Measurements from ENCODE around the gene CPT1B. TPM values are rescaled to one million over a fixed set of nuclear protein-coding genes. Genes with fewer than 3 reads are reported as not detected.

Gene CPT1B
- polyA plus RNA-seq, 3 donors, result 0.18 to 66.9 TPM; not detected in 1

GRCh38 chr22:50585781-50586180 lies 7.6 kb upstream of the CPT1B start:
- Histone ChIP-seq H3K27me3 (ENCODE audit: control insufficient read depth in 2 of 2, insufficient read depth in 2 of 2, low read length in 2 of 2) (peaks cover 0 to 3% of the 10 kb centered on the region in 2 donors), H3K4me3 (replicated peaks in 1 of 3; ENCODE audit: low read depth in 2 of 3, low read length in 3 of 3) (no peak overlapping the region), H3K9me3 (replicated peaks in 1 of 2; ENCODE audit: control insufficient read depth in 1 of 2, insufficient read depth in 1 of 2, low read length in 2 of 2) (no peaks in the 10 kb centered on the region), H3K27ac (ENCODE audit: low read depth in 1 of 2, low read length in 2 of 2) (no peak overlapping the region), H2AFZ (ENCODE audit: insufficient read depth, low read depth, low read length, poor library complexity, severe bottlenecking) (no peak overlapping the region), H3K79me2 (ENCODE audit: insufficient read depth, low read length) (peaks cover 21% of the 10 kb centered on the region), H3K9ac (ENCODE audit: insufficient read depth, low read length, poor library complexity, severe bottlenecking) (no peak overlapping the region), H3K4me2 (replicated peaks; ENCODE audit: extremely low read depth, low read length, poor library complexity, severe bottlenecking) (no peak overlapping the region), H4K20me1 (ENCODE audit: insufficient read depth, low read length) (peaks cover 14% of the 10 kb centered on the region), H3K4me1 (ENCODE audit: control insufficient read depth in 1 of 2, insufficient read depth in 2 of 2, low read length in 2 of 2) (peaks cover 17 to 25% of the 10 kb centered on the region in 2 donors), H3K36me3 (replicated peaks in 1 of 2; ENCODE audit: control insufficient read depth in 1 of 2, insufficient read depth in 2 of 2, low read length in 2 of 2) (peaks cover 0 to 5% of the 10 kb centered on the region in 2 donors)
- intact Hi-C loops (cut with micrococcal nuclease), result no loop called here
- H3K4me3 Mint-ChIP-seq, result no peak overlapping the region
- TF ChIP-seq, protein P1, sequence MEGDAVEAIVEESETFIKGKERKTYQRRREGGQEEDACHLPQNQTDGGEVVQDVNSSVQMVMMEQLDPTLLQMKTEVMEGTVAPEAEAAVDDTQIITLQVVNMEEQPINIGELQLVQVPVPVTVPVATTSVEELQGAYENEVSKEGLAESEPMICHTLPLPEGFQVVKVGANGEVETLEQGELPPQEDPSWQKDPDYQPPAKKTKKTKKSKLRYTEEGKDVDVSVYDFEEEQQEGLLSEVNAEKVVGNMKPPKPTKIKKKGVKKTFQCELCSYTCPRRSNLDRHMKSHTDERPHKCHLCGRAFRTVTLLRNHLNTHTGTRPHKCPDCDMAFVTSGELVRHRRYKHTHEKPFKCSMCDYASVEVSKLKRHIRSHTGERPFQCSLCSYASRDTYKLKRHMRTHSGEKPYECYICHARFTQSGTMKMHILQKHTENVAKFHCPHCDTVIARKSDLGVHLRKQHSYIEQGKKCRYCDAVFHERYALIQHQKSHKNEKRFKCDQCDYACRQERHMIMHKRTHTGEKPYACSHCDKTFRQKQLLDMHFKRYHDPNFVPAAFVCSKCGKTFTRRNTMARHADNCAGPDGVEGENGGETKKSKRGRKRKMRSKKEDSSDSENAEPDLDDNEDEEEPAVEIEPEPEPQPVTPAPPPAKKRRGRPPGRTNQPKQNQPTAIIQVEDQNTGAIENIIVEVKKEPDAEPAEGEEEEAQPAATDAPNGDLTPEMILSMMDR (IDR thresholded peaks at IDR 0.05), result no peak
- peaks cover 7 to 11% of the 10 kb centered on the region in 2 donors for H3K36me3 Mint-ChIP-seq
- peaks cover 17% of the 10 kb centered on the region for H3K4me1 Mint-ChIP-seq
- H3K27me3 Mint-ChIP-seq (ENCODE audit: low read depth in 3 of 3), result peaks cover 5 to 15% (median 12%) of the 10 kb centered on the region in 3 donors
- no peak overlapping the region for H3K27ac Mint-ChIP-seq
- no peaks in the 10 kb centered on the region for H3K9me3 Mint-ChIP-seq
- no peak for DNase-seq
- WGBS (ENCODE audit: insufficient coverage), result 98% methylated on average over 7 of the region's 8 CpGs

GRCh38 chr22:50585238-50585637 lies 7.0 kb upstream of the CPT1B start:
- intact Hi-C loops (cut with micrococcal nuclease), result no loop called here
- TF ChIP-seq, protein P1 (IDR thresholded peaks at IDR 0.05), result no peak
- no peak for DNase-seq
- Mint-ChIP-seq H3K9me3 (no peaks in the 10 kb centered on the region), H3K4me3 (no peak overlapping the region), H3K27ac (no peak overlapping the region), H3K4me1 (peaks cover 17% of the 10 kb centered on the region), H3K27me3 (ENCODE audit: low read depth in 3 of 3) (peaks cover 6 to 13% (median 12%) of the 10 kb centered on the region in 3 donors), H3K36me3 (peaks cover 10 to 16% of the 10 kb centered on the region in 2 donors)
- Histone ChIP-seq H3K27me3 (ENCODE audit: control insufficient read depth in 2 of 2, insufficient read depth in 2 of 2, low read length in 2 of 2) (peaks cover 0 to 3% of the 10 kb centered on the region in 2 donors), H3K9ac (ENCODE audit: insufficient read depth, low read length, poor library complexity, severe bottlenecking) (no peak overlapping the region), H2AFZ (ENCODE audit: insufficient read depth, low read depth, low read length, poor library complexity, severe bottlenecking) (no peak overlapping the region), H3K4me1 (ENCODE audit: control insufficient read depth in 1 of 2, insufficient read depth in 2 of 2, low read length in 2 of 2) (peaks cover 17 to 25% of the 10 kb centered on the region in 2 donors), H3K36me3 (replicated peaks in 1 of 2; ENCODE audit: control insufficient read depth in 1 of 2, insufficient read depth in 2 of 2, low read length in 2 of 2) (peaks cover 0 to 9% of the 10 kb centered on the region in 2 donors), H3K9me3 (replicated peaks in 1 of 2; ENCODE audit: control insufficient read depth in 1 of 2, insufficient read depth in 1 of 2, low read length in 2 of 2) (no peaks in the 10 kb centered on the region), H3K4me3 (replicated peaks in 1 of 3; ENCODE audit: low read depth in 2 of 3, low read length in 3 of 3) (no peak overlapping the region), H3K4me2 (replicated peaks; ENCODE audit: extremely low read depth, low read length, poor library complexity, severe bottlenecking) (no peak overlapping the region), H4K20me1 (ENCODE audit: insufficient read depth, low read length) (peaks cover 19% of the 10 kb centered on the region), H3K79me2 (ENCODE audit: insufficient read depth, low read length) (peaks cover 21% of the 10 kb centered on the region), H3K27ac (ENCODE audit: low read depth in 1 of 2, low read length in 2 of 2) (no peak overlapping the region)
- 96% methylated on average over 3 of the region's 3 CpGs for WGBS (ENCODE audit: insufficient coverage)

All from CD14-positive monocyte (primary cell).